DOHH2 (cell line): Measurements from ENCODE around the gene CDK6.

Experiments used
- H3F3A ChIP-seq: fragments of 200-600 bp; sonication (generic), shearing (Covaris generic); 2 replicates; pipeline ENCODE4 v1.6.0; 2016; ENCODE audit warnings: antibody characterized with exemption, mild to moderate bottlenecking; ENCODE audit not compliant: control insufficient read depth, insufficient read depth
- H3K27ac ChIP-seq: fragments of 200-600 bp; sonication (generic); 2 replicates; pipeline ENCODE4 v1.5.1; 2014; ENCODE audit warnings: low read depth, mild to moderate bottlenecking, low read length, moderate library complexity
- H3K27me3 ChIP-seq: fragments of 200-600 bp; sonication (generic); 2 replicates; pipeline ENCODE4 v1.6.1; 2014; ENCODE audit warnings: mild to moderate bottlenecking, low read length, mixed read lengths; ENCODE audit not compliant: control insufficient read depth
- H3K36me3 ChIP-seq: fragments of 200-600 bp; sonication (generic); 2 replicates; pipeline ENCODE4 v1.6.1; 2014; ENCODE audit warnings: mild to moderate bottlenecking, low read length, moderate library complexity, mixed read lengths; ENCODE audit not compliant: control insufficient read depth
- H3K4me1 ChIP-seq: fragments of 200-600 bp; sonication (generic); 2 replicates; pipeline ENCODE4 v1.6.1; 2014; ENCODE audit warnings: mild to moderate bottlenecking, low read length, mixed read lengths; ENCODE audit not compliant: control insufficient read depth
- H3K4me2 ChIP-seq: fragments of 200-600 bp; sonication (generic); 2 replicates; pipeline ENCODE4 v1.6.0; 2014; ENCODE audit warnings: mild to moderate bottlenecking, low read length, moderate library complexity
- H3K4me3 ChIP-seq: fragments of 200-600 bp; sonication (generic); 2 replicates; pipeline ENCODE4 v1.5.1; 2014; ENCODE audit warnings: mild to moderate bottlenecking, low read length, mixed read lengths
- H3K79me2 ChIP-seq: fragments of 200-600 bp; sonication (generic); 2 replicates; pipeline ENCODE4 v1.6.1; 2014; ENCODE audit warnings: mild to moderate bottlenecking, low read length, mixed read lengths; ENCODE audit not compliant: control insufficient read depth
- H3K9me2 ChIP-seq: fragments of 200-600 bp; sonication (generic); replicated peaks from 2 replicates; pipeline ENCODE4 v1.6.1; 2014; ENCODE audit warnings: mild to moderate bottlenecking, low read length, mixed read lengths; ENCODE audit not compliant: control insufficient read depth
- H3K9me3 ChIP-seq: fragments of 200-600 bp; sonication (generic); 2 replicates; pipeline ENCODE4 v1.6.1; 2014; ENCODE audit warnings: antibody characterized with exemption, low read length, mixed read lengths; ENCODE audit not compliant: control insufficient read depth, insufficient read depth
- H4K20me1 ChIP-seq: fragments of 200-600 bp; sonication (generic); 2 replicates; pipeline ENCODE4 v1.6.0; 2014; ENCODE audit warnings: low read depth, mild to moderate bottlenecking, antibody characterized with exemption, low read length, moderate library complexity; ENCODE audit not compliant: control insufficient read depth, insufficient read depth
- EZH2phosphoT487 ChIP-seq: fragments of 200-600 bp; sonication (generic); IDR thresholded peaks from 2 replicates; pipeline ENCODE4 v1.6.1; 2017; ENCODE audit warnings: borderline replicate concordance, mild to moderate bottlenecking, antibody characterized with exemption, low read length, moderate library complexity, mixed read lengths
- TF ChIP-seq, protein P1 (sequence below): fragments of 200-600 bp; sonication (generic); IDR thresholded peaks from one replicate; pipeline ENCODE4 v1.5.1; 2014; ENCODE audit warnings: antibody characterized with exemption, mild to moderate bottlenecking, low read depth, low read length; ENCODE audit not compliant: poor library complexity, severe bottlenecking

Gene CDK6

DNA sequence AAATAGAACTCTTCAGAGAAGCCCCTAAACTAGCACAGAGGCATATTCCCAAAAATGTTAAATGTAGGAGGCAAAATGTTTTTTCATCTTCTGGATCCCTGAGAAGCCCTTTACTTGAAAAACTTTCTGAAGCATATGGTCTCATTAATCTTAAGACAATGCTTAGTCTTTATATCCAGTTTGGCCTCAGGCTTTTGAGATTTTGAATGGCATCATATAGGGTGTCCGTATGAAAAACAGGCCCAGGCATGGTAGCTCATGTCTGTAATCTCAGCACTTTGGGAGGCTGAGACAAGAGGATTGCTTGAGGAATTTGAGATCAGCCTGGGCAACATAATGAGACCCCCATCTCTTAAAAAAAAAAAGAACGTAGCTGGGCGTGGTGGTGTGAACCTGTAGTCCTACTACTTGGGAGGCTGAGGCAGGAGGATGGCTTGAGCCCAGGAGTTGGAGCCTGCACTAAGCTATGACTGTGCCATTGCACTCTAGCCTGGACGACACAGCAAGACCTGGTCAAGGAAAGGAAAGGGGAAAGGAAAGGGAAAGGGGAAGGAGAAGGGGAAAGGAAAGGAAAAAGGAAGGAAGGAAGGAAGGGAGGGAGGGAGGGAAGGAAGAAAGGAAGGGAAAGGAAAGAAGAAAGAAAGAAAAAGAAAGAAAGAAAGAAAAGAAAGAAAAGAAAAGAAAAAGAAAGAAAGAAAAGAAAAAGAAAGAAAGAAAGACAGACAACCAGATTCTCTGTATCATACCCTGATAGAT is 119.4 kb downstream of the CDK6 start:
- Histone ChIP-seq H3K27ac (no peak overlapping the region), H3K79me2 (peaks cover 4% of the 10 kb centered on the region; the same call in 1 of the 2 replicates), H3K4me2 (no peak overlapping the region), H3F3A (no peaks in the 10 kb centered on the region), H3K4me3 (no peak overlapping the region), H3K4me1 (peaks cover 15% of the 10 kb centered on the region), H3K36me3 (peaks cover 48% of the 10 kb centered on the region), H3K9me3 (no peaks in the 10 kb centered on the region), H3K27me3 (no peaks in the 10 kb centered on the region), H4K20me1 (no peaks in the 10 kb centered on the region), H3K9me2 (no peaks in the 10 kb centered on the region)
- TF ChIP-seq EZH2phosphoT487, result no peak
- TF ChIP-seq, protein P1, sequence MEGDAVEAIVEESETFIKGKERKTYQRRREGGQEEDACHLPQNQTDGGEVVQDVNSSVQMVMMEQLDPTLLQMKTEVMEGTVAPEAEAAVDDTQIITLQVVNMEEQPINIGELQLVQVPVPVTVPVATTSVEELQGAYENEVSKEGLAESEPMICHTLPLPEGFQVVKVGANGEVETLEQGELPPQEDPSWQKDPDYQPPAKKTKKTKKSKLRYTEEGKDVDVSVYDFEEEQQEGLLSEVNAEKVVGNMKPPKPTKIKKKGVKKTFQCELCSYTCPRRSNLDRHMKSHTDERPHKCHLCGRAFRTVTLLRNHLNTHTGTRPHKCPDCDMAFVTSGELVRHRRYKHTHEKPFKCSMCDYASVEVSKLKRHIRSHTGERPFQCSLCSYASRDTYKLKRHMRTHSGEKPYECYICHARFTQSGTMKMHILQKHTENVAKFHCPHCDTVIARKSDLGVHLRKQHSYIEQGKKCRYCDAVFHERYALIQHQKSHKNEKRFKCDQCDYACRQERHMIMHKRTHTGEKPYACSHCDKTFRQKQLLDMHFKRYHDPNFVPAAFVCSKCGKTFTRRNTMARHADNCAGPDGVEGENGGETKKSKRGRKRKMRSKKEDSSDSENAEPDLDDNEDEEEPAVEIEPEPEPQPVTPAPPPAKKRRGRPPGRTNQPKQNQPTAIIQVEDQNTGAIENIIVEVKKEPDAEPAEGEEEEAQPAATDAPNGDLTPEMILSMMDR, result no peak

DNA sequence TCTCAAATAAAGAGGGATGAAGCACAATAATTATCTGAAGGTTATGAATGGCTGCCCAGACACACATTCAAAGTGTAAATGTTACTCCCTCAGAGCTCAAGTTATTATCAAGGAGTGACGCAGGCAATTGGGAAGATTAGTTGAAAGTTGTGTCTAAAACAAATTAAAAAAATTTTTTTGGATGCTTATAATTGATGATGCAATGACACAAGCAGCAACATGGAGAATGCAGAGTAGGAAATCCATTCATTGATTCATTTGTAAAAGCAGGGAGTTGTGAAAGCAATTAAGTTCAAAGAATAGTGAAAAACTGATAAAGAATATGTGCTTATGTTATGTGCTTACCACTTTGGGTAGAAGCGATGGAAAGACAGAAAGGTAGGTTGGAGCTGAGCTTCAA is 120.4 kb downstream of the CDK6 start:
- TF ChIP-seq, protein P1, result no peak
- no peak for TF ChIP-seq EZH2phosphoT487
- no peak overlapping the region for H3K4me2 ChIP-seq
- H3K4me1 ChIP-seq, result peaks cover 11% of the 10 kb centered on the region
- H3K27me3 ChIP-seq, result no peaks in the 10 kb centered on the region
- H3F3A ChIP-seq, result no peaks in the 10 kb centered on the region
- no peaks in the 10 kb centered on the region for H4K20me1 ChIP-seq
- no peaks in the 10 kb centered on the region for H3K9me2 ChIP-seq
- peaks cover 41% of the 10 kb centered on the region for H3K36me3 ChIP-seq
- H3K4me3 ChIP-seq, result no peak overlapping the region
- H3K27ac ChIP-seq, result no peak overlapping the region
- H3K79me2 ChIP-seq, result peaks cover 4% of the 10 kb centered on the region; the same call in 1 of the 2 replicates
- H3K9me3 ChIP-seq, result no peaks in the 10 kb centered on the region

DNA sequence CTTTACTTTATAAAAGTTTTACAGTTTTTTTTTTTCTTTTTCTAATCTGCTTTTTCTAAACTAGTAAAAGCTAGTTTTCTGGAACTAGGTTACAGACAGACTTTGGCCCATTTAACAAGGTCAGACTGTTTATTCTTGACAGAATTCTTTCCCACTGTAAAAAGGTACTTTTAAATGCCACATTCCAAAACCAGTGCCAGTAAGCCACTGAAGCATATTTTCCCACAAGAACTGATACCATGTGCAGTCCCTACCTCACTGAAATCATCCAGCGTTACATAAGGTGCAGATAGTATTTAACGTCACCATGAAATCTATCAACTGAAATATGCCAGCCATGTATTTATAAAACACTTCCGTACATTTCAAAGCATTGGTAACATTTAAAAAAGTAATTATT is 121.6 kb downstream of the CDK6 start:
- H3F3A ChIP-seq, result no peaks in the 10 kb centered on the region
- H3K4me2 ChIP-seq, result no peak overlapping the region
- no peaks in the 10 kb centered on the region for H3K9me3 ChIP-seq
- no peak overlapping the region for H3K4me3 ChIP-seq
- H3K79me2 ChIP-seq, result peaks cover 4% of the 10 kb centered on the region; the same call in 1 of the 2 replicates
- no peak overlapping the region for H3K27ac ChIP-seq
- peaks cover 8% of the 10 kb centered on the region for H3K4me1 ChIP-seq
- no peaks in the 10 kb centered on the region for H3K27me3 ChIP-seq
- H3K36me3 ChIP-seq, result peaks cover 36% of the 10 kb centered on the region
- no peaks in the 10 kb centered on the region for H3K9me2 ChIP-seq
- TF ChIP-seq, protein P1, result no peak
- TF ChIP-seq EZH2phosphoT487, result no peak
- H4K20me1 ChIP-seq, result no peaks in the 10 kb centered on the region
